ENCODE data around the gene MGAT4C.
"Not testable (repeated sequence)": the region's sequence is repeated elsewhere in the genome, so short reads cannot be mapped to it uniquely, and the experiment has no call there.

The MGAT4C gene

DNA sequence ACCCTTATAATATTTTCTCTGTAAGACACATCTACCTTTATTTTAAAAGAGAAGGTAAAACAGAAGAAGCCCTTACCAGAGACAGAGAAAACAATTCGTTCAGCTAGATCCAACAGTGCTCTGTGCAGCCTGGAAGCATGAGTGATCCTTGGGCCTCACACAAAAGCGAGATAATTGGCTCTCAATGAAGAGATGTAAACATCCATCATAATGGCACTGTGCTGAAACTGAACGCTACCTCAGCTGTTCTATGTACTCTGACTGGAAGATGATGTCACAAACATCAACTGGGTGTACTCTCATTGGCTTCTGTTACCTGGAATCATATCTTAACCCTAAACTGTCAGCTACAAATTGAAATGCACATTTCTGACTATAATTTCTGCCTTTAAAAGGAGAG lies at the start of gene MGAT4C:
TSS of gene MGAT4C (minus strand) at position 229 of the 400 bp plus-strand sequence.
- no peak for FAIRE-seq

DNA sequence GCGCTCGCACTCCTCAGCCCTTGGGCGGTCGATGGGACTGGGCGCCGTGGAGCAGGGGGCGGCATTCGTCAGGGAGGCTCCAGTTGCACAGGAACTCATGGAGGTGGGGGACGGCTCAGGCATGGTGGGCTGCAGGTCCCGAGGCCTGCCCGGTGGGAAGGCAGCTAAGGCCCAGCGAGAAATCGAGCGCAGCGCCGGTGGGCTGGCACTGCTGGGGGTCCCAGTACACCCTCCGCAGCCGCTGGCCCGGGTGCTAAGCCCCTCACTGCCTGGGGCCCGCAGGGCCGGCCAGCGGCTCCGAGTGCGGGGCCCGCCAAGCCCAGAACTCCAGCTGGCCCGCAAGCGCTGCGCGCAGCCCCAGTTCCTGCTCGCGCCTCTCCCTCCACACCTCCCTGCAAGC lies 40.2 kb upstream of the MGAT4C start:
- FAIRE-seq, result not testable (repeated sequence)

DNA sequence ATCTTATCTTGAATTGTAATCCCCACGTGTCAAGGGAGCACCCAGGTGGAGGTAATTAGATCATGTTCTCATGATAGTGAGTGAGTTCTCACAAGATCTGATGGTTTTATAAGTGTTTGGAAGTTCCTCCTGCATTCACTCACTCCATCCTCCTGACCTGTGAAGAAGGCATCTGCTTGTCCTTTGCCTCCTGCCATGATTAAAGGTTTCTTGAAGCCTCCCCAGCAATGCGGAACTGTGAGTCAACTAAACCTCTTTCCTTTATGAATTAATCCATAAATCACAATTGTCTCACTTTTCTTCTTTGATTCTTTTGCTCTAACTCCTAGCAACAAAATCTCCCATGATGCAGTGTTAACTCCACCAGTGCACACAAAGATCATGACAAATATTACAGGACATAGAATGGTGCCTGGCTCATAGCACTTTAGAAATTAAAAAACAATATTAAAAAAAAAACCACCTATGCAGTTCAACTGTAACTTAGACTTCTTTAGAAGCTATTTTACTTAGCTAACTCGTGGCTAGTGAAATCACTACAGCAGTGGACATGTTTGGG lies 37.6 kb upstream of the MGAT4C start:
- FAIRE-seq, result no peak

DNA sequence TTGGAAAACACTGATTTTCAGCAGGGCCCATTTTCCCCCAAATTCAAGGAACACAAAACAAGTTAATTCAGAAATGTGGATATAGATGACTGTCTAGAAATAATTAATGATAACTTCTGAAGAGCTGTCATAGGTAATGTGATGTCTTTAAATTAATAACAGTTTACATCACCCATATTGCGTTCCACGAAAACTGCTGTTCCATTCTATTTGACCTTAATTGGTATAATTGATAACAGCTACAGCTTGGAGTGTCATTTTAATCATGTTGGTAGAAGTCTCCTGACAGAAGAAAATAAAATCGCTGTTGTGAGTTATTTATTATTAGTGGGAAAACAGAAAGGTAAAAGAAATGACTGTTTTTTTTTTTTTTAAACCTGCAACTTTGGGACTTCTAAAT lies 36.3 kb upstream of the MGAT4C start:
- no peak for FAIRE-seq

DNA sequence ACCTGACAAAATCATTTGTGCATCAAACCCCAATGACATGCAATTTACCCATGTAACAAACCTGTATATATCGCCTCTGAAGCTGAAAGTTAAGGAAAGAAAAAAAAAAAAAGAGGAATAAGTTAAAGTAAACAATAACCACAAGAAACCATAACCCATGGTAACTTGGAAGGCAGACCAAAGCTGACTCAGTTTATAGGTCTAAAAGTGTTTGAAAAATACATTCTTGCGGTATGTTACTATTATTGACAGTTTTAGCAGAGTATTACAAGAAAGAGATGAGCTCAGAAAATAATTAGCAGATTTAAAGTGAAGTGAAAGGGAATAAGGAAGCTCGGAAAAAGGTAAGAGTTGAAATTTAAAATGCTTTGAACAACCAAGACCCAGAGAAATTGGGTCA lies 34.4 kb upstream of the MGAT4C start:
- no peak for FAIRE-seq

DNA sequence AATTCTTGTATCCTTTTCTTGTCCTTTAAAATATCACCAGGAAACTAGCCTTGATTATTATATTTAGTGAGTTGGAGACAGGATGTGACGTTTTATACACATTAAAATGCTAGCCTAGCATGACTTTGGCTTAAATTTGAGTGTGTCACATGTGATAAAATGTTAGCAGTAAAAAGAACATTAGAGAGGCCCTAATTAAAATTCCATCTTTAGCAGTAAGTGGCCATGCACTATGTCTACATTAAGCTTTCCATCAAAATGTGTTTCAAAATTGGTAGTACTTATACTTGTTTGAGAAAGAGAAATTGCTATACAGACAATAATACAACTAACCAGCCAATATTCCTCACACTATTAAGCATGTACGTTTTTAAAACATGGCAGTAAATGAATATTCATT lies 29.9 kb upstream of the MGAT4C start:
- no peak for FAIRE-seq

DNA sequence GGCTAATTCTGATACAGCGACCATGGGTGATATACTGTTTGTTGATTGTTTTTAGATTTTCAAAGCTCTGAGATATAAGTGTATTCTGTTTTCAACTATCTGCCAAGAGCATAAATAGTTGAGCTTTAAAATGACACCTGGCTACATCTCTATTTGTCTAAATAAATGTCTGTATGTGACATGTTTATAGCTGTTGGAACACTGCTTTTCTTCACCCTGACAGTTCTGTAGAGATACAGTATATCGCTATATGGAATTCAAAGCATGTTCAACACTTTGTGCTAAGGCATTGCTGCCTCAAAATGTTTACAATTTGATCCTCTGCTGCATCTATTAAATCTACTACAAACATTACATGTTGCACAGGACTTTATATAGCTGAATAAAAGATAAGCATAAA lies 27.4 kb upstream of the MGAT4C start:
- FAIRE-seq, result no peak

DNA sequence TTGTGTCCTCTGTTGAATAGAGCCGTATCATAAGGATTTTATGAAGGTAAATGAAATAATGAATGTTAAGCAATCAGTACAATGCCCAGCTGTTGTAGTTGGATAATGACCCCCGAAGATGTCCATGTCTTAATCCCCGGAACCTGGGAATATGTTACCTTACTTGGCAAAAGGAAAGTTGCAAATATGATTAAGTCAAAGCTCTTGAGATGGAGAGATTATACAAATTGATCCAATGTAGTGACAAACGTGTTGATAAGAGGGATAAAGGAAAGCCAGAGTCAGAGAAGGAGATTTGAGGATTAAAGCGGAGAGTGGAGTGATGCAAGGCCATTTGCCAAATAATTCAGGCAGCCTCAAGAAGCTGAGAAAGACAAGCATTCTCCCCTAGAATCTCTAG lies 19.2 kb upstream of the MGAT4C start:
- FAIRE-seq, result no peak

DNA sequence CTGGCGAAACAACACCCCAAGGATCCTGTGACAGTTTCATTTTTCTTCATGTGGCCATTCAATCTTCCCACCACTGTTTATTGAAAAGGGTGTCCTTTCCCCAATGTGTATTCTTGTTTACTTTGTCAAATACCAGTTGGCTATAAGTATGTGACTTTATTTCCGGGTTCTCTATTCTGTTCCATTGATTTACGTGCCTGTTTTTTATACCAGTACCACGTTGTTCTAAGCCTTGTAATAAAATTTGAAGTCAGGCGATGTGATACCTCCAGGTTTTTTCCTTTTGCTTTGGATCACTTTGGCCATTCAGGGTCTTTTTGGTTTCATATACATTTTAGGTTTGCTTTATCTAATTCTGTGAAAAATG lies 9.1 kb upstream of the MGAT4C start:
- FAIRE-seq, result no peak

DNA sequence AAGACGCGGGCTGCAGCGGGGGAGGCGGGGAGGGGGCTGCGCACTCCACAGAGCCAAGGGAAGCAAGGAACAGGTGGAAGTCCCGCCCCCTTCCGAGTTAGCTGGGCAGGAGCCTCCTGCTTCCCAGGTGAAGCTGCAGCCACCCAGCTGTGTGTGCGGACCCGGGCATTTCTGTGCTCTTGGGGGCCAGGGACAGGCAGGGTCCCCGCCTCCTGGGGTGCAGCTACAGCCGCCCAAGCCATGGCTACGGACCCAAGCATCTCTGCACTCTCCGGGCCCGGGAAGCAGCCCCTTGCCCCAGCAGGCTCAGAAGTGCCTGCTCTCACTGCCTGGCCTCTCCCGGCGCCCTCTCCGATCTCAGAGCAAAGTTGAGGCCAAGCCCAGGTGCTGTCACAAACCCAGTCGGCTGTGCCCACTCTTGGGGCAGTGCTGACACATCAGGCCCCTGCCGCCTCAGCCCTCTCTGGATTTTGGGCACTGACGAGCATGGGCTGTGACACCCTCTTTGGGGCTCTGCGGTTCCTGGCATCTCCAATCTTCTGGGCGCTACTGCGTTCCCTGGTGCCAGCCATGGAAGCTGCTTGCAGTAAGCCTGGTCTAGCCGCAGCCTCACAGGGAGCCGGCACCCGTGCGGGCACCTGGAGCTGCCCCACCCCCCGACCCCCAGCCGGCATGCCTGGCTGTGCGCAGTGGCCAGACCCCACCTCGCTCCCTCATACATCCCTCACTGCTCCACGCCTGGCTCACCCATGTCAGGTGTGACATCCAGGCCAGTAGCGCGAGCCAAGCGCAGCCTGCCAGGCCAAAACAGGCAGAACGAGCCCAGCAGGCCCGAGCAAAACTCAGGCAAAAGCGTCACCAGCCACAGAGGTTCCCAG lies 8.5 kb upstream of the MGAT4C start:
- FAIRE-seq, result no peak

DNA sequence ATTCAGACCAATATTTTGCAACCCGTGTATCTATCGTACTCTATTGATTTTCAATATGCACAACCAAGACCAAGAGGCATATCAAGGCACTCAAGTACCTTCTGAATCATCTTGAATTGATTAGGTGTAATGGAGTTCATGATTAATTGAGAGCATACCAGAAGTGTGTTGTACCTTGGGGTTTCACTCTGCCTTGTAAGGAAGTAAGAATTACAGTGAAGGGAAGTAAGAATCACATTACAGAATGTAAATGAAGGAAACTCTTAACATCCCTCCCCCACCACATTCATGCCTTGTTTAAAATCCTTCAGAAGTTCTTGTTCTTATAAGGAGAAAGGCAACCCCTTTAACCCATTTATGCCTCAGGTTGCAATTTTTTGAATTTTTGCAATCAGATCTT lies 5.4 kb upstream of the MGAT4C start:
- no peak for FAIRE-seq

DNA sequence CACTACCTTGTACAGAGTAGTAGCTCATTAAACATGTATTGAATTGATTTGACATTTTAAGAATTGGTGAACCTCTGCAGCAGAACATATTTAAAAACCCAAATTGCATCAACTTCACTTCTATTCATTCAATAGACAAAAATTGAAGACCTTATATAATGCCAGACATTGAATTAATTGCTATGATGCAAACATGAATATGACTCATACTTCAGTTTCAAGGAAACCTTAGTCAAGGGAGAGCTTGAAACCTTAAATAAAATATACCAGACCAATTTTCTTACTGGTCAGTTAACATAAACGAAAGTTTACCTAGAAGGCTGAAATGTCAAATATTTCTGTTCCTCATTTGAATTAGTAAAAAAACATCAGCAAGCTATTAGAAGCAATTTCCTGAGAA lies 5.0 kb upstream of the MGAT4C start:
- FAIRE-seq, result no peak

DNA sequence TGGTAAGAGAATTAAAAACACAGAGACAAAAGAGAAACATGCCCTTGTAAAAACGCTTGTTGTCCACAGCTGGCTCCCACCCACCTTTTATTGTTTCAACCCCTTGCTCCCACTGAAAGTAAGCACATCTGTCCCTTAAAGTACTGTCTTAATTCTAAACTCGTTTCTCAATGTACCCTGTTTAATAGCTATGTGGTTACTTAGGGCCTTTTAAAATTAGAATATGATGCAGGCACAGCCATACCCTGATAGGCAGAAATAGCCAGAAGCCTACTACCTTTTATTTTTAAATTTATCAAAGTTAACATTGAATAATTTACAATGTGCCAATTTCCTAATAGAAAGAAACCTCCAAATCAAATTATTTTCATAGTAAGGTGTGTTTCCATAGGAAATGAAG lies 4.0 kb upstream of the MGAT4C start:
- no peak for FAIRE-seq

DNA sequence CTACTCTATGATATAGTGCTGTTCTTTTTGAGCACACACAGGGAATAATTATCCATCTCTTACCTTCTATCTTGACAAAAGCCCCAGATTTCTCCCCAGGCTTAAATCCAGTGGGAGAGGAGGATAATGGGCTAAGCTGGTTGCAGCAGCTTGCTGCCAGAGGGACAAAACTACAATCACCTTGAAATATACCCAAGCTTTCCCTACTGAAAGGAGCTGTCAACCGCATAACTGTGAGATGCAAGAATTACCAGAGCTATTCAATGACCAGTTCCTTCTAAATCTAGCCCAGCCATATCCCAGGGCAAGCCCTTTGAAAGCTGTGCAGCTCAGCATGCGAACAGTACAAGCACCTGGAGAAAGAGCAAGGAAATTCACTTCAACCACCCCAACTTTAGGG lies 943 bp upstream of the MGAT4C start:
- no peak for FAIRE-seq

DNA sequence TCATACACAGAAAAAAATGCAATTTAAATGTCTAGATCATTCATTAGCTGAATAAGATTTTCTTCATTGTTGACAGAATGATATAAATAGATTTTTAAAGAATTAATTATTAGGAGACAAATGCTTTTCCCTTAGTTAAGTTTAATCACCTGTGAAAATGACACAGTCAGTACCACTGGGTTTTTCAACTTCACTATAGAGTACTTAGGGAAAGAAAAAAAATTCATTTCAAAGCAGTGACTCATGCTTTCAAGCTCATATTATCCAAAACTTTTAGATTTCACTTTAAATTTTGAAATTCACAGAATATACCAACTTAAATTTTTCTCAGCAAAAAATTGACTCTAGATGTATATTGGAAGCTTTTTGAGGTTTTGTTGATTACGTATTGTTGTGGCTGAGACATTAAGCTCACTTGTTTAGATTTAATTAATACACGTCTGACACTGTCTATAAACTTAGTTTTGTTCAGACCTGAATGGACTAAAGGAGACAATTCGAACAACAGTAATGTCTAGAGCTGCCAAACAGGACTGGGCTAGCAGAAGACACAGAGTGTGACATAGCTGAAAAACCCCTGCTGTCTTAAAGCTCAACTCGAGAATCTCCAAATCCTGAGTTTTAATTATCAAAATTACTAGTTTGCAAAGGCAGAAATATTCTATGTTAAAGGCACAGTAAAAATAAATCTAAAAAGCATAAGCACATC lies 1.6 kb downstream of the MGAT4C start:
- FAIRE-seq, result no peak

DNA sequence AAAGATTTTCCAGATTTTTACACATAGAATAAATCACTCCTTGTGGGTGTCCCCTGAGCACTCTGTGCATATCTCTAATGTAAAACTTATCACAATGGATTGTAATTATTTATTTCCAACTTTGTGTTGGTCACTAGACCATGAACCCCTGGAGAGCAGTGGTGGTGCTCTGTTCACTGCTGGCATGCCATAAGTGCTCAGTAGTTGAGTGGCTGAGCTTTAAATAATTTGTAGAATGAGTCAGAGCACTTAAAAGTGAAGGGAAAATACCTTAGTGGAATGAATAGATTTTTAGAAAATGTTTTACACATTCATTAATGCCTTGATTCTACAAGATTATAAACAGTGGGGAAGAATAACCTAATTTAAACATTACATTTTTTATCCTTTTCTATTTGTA lies 6.3 kb downstream of the MGAT4C start:
- FAIRE-seq, result no peak

DNA sequence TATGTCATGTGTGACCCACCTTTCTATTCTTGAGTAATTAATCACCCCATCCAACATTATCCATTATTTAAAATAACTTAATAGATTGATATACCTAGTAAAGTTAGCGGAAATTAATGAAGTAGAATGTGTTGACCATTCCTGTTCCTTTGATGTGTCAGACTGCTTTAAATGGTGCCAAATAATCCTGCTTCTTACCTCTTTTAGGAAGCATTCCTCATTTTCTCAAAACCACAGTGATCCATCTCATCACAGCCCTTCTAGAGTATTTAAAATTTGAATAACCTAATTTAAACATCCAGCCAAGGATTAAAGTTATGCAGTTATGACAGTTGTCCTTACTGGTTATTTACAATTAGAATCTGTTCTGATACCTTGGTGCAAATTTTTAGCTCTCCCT lies 6.9 kb downstream of the MGAT4C start:
- no peak for FAIRE-seq

DNA sequence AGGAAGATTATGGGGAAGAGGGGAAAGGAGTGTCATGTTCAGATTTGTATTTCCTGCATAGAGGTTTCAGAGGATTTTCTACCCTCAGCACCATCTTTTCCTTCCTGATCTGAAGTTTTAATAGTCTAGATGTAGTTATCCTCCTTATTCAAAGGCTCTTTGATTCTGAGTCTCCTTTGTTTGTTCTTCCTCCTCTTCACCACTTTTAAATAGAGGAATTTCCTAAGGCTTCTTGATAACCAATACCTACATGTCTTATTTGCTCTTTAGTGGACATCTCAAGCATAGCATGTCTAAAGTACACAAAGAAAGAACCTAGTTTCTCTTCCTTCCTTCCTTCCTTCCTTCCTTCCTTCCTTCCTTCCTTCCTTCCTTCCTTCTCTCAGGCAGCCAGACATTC lies 8.3 kb downstream of the MGAT4C start:
- FAIRE-seq, result no peak

DNA sequence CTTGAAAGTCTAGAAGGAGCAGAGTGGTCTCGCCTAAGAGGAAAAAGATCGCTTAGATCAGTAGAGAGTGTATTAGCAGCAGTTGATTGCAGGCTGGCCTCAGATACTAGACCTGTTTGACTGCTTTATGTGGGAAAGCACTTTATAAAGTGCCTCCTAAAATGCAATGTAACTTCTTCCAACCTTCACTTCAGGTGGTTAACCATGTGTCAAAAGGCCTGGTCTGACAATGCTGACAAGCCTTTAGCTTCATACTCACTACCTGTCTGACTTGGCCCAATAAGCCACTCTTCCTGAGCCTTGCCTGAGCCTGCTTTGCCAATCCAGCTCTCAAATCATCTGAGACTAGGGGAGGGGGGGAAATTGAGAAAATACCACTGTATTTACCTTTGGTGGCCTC lies 14.6 kb downstream of the MGAT4C start:
- FAIRE-seq, result no peak

DNA sequence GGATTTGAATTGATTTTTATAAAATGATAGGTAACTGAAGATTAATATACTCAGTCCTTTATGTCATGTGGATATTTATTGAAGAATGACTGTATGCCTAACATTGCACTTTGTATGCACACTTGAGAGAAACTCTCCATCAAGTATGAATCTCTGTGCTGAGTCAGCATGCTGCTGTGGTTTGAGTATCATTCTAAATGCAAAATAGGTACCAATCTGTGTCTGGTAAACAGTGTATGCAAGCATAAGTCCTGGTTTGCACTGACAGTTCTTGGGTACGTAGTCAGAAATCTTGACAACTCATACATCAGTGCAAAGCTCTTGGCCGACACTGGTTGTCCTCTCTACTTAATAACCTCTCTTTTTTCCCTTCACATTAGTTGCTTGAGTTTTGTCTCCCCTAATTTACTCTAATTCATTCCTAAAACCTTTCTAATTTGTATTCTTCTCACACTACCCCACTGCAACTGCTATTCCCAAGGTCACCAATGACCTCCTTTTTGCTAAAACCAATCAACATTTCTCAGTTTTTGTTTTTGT lies 21.8 kb downstream of the MGAT4C start:
- no peak for FAIRE-seq

DNA sequence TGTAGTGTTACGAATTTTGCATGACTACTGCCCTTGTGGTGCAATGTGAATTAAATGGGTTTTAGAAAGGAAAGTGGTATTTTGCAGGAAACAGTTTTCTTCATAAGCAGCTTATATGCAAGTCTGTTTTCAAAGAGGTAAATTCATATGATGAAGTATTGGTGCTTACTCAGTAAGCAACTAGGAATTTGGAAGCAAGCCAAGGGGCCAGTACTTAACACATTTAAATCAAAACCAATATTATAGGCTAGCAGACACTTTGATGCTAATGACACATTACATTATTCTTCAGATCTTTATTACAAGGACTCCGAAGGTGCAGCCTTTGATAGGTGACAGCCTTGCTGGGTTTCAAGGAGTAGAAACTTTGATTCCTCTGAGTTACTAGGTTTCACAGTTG lies 23.1 kb downstream of the MGAT4C start:
- no peak for FAIRE-seq

DNA sequence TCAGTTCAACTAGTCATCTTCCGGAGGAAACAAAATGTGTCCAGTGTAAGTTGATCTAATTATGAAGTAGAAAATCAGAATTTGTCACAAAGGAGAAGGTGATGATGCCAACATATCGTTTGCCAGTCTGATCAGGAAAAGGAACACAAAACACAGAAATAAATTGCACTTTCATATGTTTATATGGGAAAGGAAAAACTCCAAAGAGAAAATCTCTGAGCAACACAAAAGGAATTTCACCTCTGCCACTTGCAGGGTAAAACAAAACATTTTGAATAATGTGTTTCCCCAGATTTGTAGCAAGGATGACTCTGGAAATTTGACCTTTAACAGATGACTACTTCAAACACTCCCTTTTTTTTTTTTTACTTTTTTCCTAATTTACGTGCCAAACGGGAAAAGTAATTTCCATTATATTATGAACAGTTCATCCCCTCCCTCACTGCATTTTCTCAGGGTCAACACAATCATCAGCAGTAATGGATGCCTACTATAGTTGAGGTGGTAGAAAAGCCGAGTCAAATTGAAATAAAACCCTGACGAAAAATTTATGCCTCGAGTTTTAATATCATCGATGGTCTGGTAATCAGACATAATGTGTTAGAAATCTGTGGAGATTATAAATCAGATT lies 25.6 kb downstream of the MGAT4C start:
- no peak for FAIRE-seq

DNA sequence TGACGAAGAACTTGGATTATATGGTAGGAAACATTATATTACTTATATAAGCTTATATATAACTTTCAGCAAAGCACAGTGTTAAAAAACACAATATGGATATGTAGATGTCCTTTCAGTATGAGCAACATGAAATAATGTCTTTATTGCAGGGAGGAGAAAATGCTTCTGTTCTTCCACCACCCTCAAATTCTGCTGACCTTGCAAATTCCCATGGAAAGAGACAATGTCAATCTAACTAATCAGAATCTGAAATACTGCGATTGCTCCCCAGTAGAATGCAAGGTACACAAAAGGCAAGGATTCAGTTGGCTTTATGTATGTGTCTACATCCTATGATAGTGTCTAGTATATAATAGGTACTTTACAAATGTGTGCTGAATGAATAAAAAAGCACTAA lies 26.4 kb downstream of the MGAT4C start:
- FAIRE-seq, result no peak

DNA sequence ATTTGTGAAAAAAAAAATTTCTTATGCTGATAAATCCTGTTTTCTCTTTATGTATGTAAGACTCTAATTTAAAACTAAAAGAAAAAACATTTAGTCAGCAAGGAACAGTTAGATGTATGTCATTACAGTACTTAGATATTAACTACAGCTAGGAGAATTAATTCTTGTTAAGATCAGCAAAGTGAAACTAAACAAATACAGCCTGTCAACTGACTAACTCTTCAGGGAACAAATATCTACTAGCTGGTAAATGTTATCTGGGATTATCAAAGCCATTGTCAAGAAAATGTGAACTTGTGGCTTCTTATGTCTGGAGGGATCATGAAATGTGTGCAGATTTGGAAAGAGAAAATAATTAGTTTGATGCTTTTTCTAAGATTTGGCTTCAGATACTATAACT lies 27.5 kb downstream of the MGAT4C start:
- no peak for FAIRE-seq
